GM18870 (cell line): Measurements from ENCODE around the gene CLBA1.
"Not testable (repeated sequence)": the region's sequence is repeated elsewhere in the genome, so short reads cannot be mapped to it uniquely, and the experiment has no call there.

Experiments
- ATAC-seq: cut with Tn5 transposase; IDR thresholded peaks from one replicate; pipeline ENCODE4 v1.9.1; 2021; ENCODE audit warnings: moderate library complexity; ENCODE audit not compliant: unreplicated experiment

CLBA1 gene

GRCh38 chr14:104985675-104986486, at the start of gene CLBA1:
Gene CLBA1, plus strand, starts transcription at chr14:104985788. Its CDS starts 644 bp downstream, at chr14:104986432.
- peak; percentile 54 for ATAC-seq

GRCh38 chr14:104935955-104936354, 49.6 kb upstream of the CLBA1 start:
- ATAC-seq: no peak

GRCh38 chr14:104936361-104937155, 49.0 kb upstream of the CLBA1 start:
- no peak for ATAC-seq

- ATAC-seq: no peak
Measured at GRCh38 chr14:104937161-104937560, 48.4 kb upstream of the CLBA1 start.

GRCh38 chr14:104937694-104938365, 47.8 kb upstream of the CLBA1 start:
- ATAC-seq: no peak

- no peak for ATAC-seq
Measured at GRCh38 chr14:104938436-104938835, 47.2 kb upstream of the CLBA1 start.

GRCh38 chr14:104938960-104939359, 46.6 kb upstream of the CLBA1 start:
- ATAC-seq: no peak

GRCh38 chr14:104939666-104940410, 45.8 kb upstream of the CLBA1 start:
- no peak for ATAC-seq

GRCh38 chr14:104940526-104941150, 45.0 kb upstream of the CLBA1 start:
- no peak for ATAC-seq

- no peak for ATAC-seq
Measured at GRCh38 chr14:104941508-104942365, 43.9 kb upstream of the CLBA1 start.

GRCh38 chr14:104942586-104942985, 43.0 kb upstream of the CLBA1 start:
- ATAC-seq: no peak

- ATAC-seq: not testable (repeated sequence)
Measured at GRCh38 chr14:104943216-104944015, 42.2 kb upstream of the CLBA1 start.

GRCh38 chr14:104944016-104944308, 41.6 kb upstream of the CLBA1 start:
- ATAC-seq: not testable (repeated sequence)

- not testable (repeated sequence) for ATAC-seq
Measured at GRCh38 chr14:104944436-104945205, 41.0 kb upstream of the CLBA1 start.

- not testable (repeated sequence) for ATAC-seq
Measured at GRCh38 chr14:104945266-104945665, 40.3 kb upstream of the CLBA1 start.

- not testable (repeated sequence) for ATAC-seq
Measured at GRCh38 chr14:104945986-104946965, 39.3 kb upstream of the CLBA1 start.

GRCh38 chr14:104947201-104947600, 38.4 kb upstream of the CLBA1 start:
- not testable (repeated sequence) for ATAC-seq
